AG09319 (cell line): Measurements from ENCODE around the gene RAB3GAP1.

ENCODE experiments used
- DNase-seq: peaks from one replicate; pipeline ENCODE4 v3.0.0-alpha.2; 2010; ENCODE audit warnings: low read depth; ENCODE audit errors: extremely low read depth
- CTCF ChIP-seq: IDR thresholded peaks from 2 replicates; pipeline ENCODE4 v1.5.1; 2011; ENCODE audit warnings: low read depth, mild to moderate bottlenecking, inconsistent platforms, low read length, moderate library complexity

Gene RAB3GAP1

DNA sequence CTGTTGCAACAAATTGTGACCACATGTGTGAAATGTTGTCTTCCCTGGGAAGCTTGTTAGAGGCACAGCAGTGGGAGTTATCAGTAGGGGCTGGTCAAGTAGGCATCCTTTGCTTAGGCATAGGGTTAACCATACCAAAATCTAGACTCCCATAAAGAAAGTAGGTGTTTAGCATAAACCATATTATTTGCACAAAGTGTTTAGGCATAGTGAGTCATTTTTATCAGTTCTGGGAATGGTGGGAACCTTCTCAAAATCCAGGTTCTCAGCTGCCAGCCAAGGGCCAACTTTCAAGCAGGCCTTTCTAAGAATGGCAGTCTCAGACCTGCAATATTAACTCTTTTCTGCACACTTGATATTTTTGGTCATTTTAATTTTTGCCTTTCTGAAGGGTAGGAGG, 88.5 kb downstream of the RAB3GAP1 start:
- TF ChIP-seq CTCF = no peak
- DNase-seq = no peak

DNA sequence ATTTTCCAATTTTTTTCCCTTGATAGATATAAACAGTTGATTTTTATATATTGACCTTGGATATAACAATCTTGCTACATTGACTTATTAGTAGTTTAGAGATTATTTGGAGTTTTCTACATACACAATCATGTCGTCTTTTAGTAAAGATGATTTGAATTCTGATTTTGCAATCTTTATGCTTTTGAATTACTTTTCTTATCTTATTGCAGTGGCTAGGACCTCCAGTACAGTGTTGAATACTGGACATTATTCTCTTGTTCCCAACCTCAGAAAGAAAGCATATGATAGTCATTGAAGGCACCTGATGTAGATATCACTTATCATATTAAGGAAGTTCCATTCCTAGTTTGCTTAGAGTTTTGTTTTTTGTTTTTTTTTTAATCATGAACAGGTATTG, 90.2 kb downstream of the RAB3GAP1 start:
- no peak for TF ChIP-seq CTCF
- DNase-seq = no peak

DNA sequence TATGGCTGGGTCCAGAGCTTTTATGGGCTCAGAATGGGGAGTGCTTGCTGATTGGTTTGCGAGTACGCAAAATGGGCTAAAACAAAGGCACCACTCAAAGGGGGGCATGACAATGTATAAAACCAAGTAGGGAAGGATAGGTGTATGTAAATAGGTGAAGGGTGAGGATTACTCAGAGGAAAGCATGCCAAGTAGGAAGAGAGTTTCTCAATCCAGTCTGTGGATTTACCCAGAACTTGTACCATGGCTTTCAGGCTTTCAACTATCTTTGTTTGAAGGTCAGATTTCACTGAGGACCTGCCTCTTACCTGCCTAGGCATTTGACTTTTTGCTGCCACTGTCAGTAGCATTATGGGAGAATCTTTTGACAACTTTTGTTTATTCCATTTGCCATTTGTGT, 92.3 kb downstream of the RAB3GAP1 start:
- no peak for TF ChIP-seq CTCF
- no peak for DNase-seq

DNA sequence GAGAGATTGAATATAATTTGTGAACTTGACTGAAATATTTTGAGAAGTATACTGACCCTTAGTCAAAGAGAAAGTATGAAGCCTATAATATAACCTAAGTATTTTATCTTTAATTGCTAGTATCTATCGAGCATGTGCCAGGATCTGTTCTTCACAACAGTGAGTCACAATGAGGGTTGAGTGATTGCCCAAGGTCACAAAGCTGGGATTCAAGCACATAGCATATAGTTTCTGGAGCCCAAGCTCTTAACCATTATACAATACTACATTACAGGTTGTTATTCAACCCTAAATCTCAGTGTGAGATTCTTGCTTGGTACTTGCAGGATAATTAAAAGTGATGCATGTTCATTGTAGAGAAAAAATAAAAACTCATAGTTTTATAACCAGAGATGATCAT, 97.2 kb downstream of the RAB3GAP1 start:
- DNase-seq = no peak
- TF ChIP-seq CTCF = no peak

- no peak for DNase-seq
- no peak for TF ChIP-seq CTCF
These were observed 98.6 kb downstream of the RAB3GAP1 start for GRCh38 chr2:135150725-135151124.

DNA sequence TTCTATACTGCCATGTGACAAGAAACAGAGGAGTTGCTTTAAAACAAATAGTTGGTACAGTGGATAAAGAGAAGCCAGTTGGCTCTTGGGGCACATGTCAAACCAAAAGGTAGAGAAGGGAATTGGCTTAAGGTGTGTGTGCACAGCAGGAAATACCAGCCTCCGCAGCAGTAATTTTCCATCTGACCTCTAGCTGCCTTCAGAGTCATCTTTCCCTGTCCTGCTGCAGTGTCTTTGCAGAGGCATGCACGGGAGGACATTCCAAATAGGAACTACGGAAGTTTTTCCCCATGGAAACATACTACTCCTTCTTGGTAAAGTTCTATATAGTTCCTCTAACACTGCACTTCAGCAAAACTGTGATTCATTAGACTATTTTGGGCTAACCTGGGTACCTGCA, 99.5 kb downstream of the RAB3GAP1 start:
- no peak for DNase-seq
- TF ChIP-seq CTCF = no peak

- no peak for TF ChIP-seq CTCF
- no peak for DNase-seq
These were observed 100.3 kb downstream of the RAB3GAP1 start for GRCh38 chr2:135152361-135152760.

- no peak for TF ChIP-seq CTCF
- DNase-seq = no peak
These were observed 102.9 kb downstream of the RAB3GAP1 start for GRCh38 chr2:135154962-135155361.
